ENCODE data around the gene PIEZO1.

- no peak for TF ChIP-seq CTCF (IDR thresholded peaks at IDR 0.05)
- no peak for TF ChIP-seq EZH2 (IDR thresholded peaks at IDR 0.05; ENCODE audit: borderline replicate concordance, insufficient read depth, low read depth, low read length, poor library complexity, severe bottlenecking)
Observed at GRCh38 chr16:88762258-88762870, 22.7 kb downstream of the PIEZO1 start.

Measured in B cell (primary cell).